ENCODE data around the gene CCHCR1. TPM values are rescaled to one million over a fixed set of nuclear protein-coding genes. Genes with fewer than 3 reads are reported as not detected.

CCHCR1 gene
- total and polyA plus RNA-seq, 2 of the 8 experiments (the other 6 are each of a cell fraction or from before 2014, with no cell fraction given) = 20.9 to 38.0 TPM

DNA sequence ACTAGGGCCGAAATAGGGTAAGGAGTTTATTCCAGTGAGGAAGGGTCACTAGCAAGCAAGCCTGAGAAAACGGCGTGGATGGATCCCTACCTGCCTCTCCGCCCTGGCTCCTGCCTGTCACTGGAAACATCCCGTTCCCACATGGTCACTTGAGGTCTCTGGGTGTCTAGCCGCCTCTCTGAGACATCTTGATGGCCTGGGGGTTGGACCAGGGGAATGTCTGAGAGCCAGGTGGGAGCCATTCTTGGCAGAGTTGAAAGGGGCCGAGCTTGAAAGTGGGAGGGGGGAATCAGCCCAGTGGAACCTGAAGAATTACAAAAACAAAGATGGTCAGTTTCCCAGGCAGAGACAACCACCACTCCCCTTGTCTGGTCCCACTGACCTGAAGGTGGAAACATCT lies 961 bp downstream of the CCHCR1 start:
- POLR2A ChIA-PET (ENCODE audit: partially characterized antibody) = interaction anchor here (61.6 to 68.5 kb wide), 2 partner anchors 9 to 12 kb away, joined by 2251 read pairs; partner anchors contain the start of genes CCHCR1, CDSN, POU5F1 and PSORS1C1
- Histone ChIP-seq H3K27ac (ENCODE audit: low read depth, low read length) (no peak overlapping the region), H3K79me2 (ENCODE audit: control insufficient read depth in 1 of 2, insufficient read depth in 2 of 2, low read length in 2 of 2) (no peaks in the 10 kb centered on the region), H3K23ac (ENCODE audit: insufficient read length) (no peak overlapping the region), H3K18ac (ENCODE audit: extremely low read depth, low read length) (no peak overlapping the region), H3K9me3 (ENCODE audit: insufficient read depth in 2 of 2, low read depth in 1 of 2, low read length in 1 of 2) (no peaks in the 10 kb centered on the region), H3K4ac (replicated peaks; ENCODE audit: insufficient read length, low read depth, low read length) (no peak overlapping the region), H3K27me3 (replicated peaks in 1 of 4; ENCODE audit: control insufficient read depth in 3 of 4, extremely low read depth in 1 of 4, insufficient read depth in 3 of 4, low read length in 3 of 4) (no peaks in the 10 kb centered on the region), H3K4me1 (replicated peaks in 1 of 4; ENCODE audit: control insufficient read depth in 3 of 4, insufficient read depth in 4 of 4, low read length in 3 of 4) (peaks cover 0 to 20% (median 12%) of the 10 kb centered on the region in 4 experiments; a peak in 5 of 7 replicates), H4K8ac (ENCODE audit: extremely low read depth, insufficient read depth, low read length) (no peak overlapping the region), H2BK5ac (ENCODE audit: low read depth, low read length) (no peak overlapping the region), H3K79me1 (ENCODE audit: low read depth, low read length) (no peaks in the 10 kb centered on the region), H2AK5ac (ENCODE audit: low read depth, low read length) (no peak overlapping the region), H3K14ac (ENCODE audit: insufficient read length) (no peak overlapping the region), H2BK12ac (ENCODE audit: low read depth, low read length) (no peak overlapping the region), H2BK120ac (replicated peaks; ENCODE audit: low read depth, low read length) (no peak overlapping the region), H3K23me2 (ENCODE audit: low read depth, low read length) (peaks cover 14% of the 10 kb centered on the region), H3K9ac (replicated peaks in 1 of 4; ENCODE audit: extremely low read depth in 1 of 4, low read depth in 3 of 4, low read length in 3 of 4) (no peak overlapping the region), H2BK20ac (ENCODE audit: low read length) (no peak overlapping the region), H3K56ac (replicated peaks; ENCODE audit: insufficient read length, low read depth, low read length) (no peak overlapping the region), H2AFZ (ENCODE audit: low read length) (no peak overlapping the region), H3K36me3 (ENCODE audit: control insufficient read depth in 2 of 4, insufficient read depth in 4 of 4, low read length in 3 of 4) (peaks cover 0 to 25% (median 4%) of the 10 kb centered on the region in 4 experiments; a peak in 5 of 8 replicates), H2BK15ac (ENCODE audit: low read length) (no peak overlapping the region), H4K5ac (ENCODE audit: insufficient read length, low read depth, low read length) (no peak overlapping the region), H4K91ac (replicated peaks; ENCODE audit: insufficient read length, low read length) (no peak overlapping the region), H3K4me3 (ENCODE audit: extremely low read depth in 1 of 4, insufficient read depth in 2 of 4, low read depth in 3 of 4, low read length in 4 of 4) (peak overlapping the region in 1 of 4 experiments; percentile 72; a peak in 1 of 8 replicates), H4K20me1 (replicated peaks in 1 of 2; ENCODE audit: control insufficient read depth in 1 of 2, insufficient read depth in 2 of 2, low read length in 2 of 2) (peaks cover 0 to 1% of the 10 kb centered on the region in 2 experiments), H3K4me2 (ENCODE audit: insufficient read depth in 1 of 2, low read depth in 2 of 2, low read length in 2 of 2) (peak overlapping the region in 1 of 2 experiments; percentile 94; a peak in 1 of 4 replicates)
- no peak for DNase-seq (ENCODE audit: low read depth in 1 of 2, low spot score in 2 of 2)
- CTCF ChIA-PET (ENCODE audit: partially characterized antibody) = interaction anchor here (0.6 to 2.6 kb wide), 7 partner anchors 13 to 241 kb away, joined by 3 to 12 read pairs (median 6); partner anchors contain the start of gene PSORS1C2
- no peak for FAIRE-seq
- WGBS, 2 experiments (ENCODE audit: extremely low coverage in 1 of 2, insufficient coverage in 1 of 2, insufficient read length in 1 of 2, insufficient replicate concordance in 2 of 2, low coverage in 1 of 2, low lambda C conversion rate in 2 of 2, missing lambda C conversion rate in 1 of 2) = 95% methylated on average over 7 of the region's 7 CpGs; no CpG with 5 or more reads in 1 of the 2 experiments
- TF ChIP-seq SP2 (IDR thresholded peaks at IDR 0.05; ENCODE audit: low read length) (no peak), SP4 (IDR thresholded peaks at IDR 0.05; ENCODE audit: low read length) (no peak), RBBP5 (IDR thresholded peaks at IDR 0.05; ENCODE audit: borderline replicate concordance, low read depth, low read length) (no peak), BCL11A (IDR thresholded peaks at IDR 0.05; ENCODE audit: low read depth in 2 of 2, low read length in 2 of 2) (no peak)
